CD4-positive, alpha-beta T cell treated with Interleukin-21 for 1 hour (primary cell): ENCODE results near the gene HTT.
"Not testable (repeated sequence)": the region's sequence is repeated elsewhere in the genome, so short reads cannot be mapped to it uniquely, and the experiment has no call there.

Source experiments
- DNase-seq: peaks from one replicate; pipeline ENCODE4 v3.0.0-alpha.2; 2020

The HTT gene

GRCh38 chr4:3124070-3124767, 49.7 kb downstream of the HTT start:
- no peak for DNase-seq

GRCh38 chr4:3127112-3127511, 52.6 kb downstream of the HTT start:
- no peak for DNase-seq

- no peak for DNase-seq
Measured at GRCh38 chr4:3128058-3128457, 53.6 kb downstream of the HTT start.

- DNase-seq = no peak
Measured at GRCh38 chr4:3128976-3129375, 54.5 kb downstream of the HTT start.

GRCh38 chr4:3130201-3130600, 55.7 kb downstream of the HTT start:
- no peak for DNase-seq

- DNase-seq = no peak
Measured at GRCh38 chr4:3130826-3131225, 56.3 kb downstream of the HTT start.

GRCh38 chr4:3134201-3134600, 59.7 kb downstream of the HTT start:
- no peak for DNase-seq

GRCh38 chr4:3135155-3136011, 60.9 kb downstream of the HTT start:
- DNase-seq = no peak

- no peak for DNase-seq
Measured at GRCh38 chr4:3136454-3136853, 62.0 kb downstream of the HTT start.

GRCh38 chr4:3137908-3138307, 63.4 kb downstream of the HTT start:
- DNase-seq = no peak

- DNase-seq = no peak
Measured at GRCh38 chr4:3145234-3145924, 70.9 kb downstream of the HTT start.

GRCh38 chr4:3148926-3149325, 74.4 kb downstream of the HTT start:
- no peak for DNase-seq

GRCh38 chr4:3151238-3151637, 76.8 kb downstream of the HTT start:
- not testable (repeated sequence) for DNase-seq

GRCh38 chr4:3157366-3157765, 82.9 kb downstream of the HTT start:
- no peak for DNase-seq

- DNase-seq = no peak
Measured at GRCh38 chr4:3158841-3159240, 84.4 kb downstream of the HTT start.

GRCh38 chr4:3160438-3160837, 86.0 kb downstream of the HTT start:
- no peak for DNase-seq

GRCh38 chr4:3161044-3161443, 86.6 kb downstream of the HTT start:
- DNase-seq = not testable (repeated sequence)

- DNase-seq = not testable (repeated sequence)
Measured at GRCh38 chr4:3166434-3166833, 92.0 kb downstream of the HTT start.

- no peak for DNase-seq
Measured at GRCh38 chr4:3168029-3168428, 93.5 kb downstream of the HTT start.

GRCh38 chr4:3174371-3175338, 100.2 kb downstream of the HTT start:
- DNase-seq = no peak

- no peak for DNase-seq
Measured at GRCh38 chr4:3176367-3177229, 102.1 kb downstream of the HTT start.

- DNase-seq = no peak
Measured at GRCh38 chr4:3177426-3177825, 102.9 kb downstream of the HTT start.
